K562 (cell line): ENCODE measurements around the gene PASD1. TPM values are rescaled to one million over a fixed set of nuclear protein-coding genes. Genes with fewer than 3 reads are reported as not detected.

Experiments
- AFF1 ChIP-seq, 2 experiments: fragments of 450-650 bp; IDR thresholded peaks; 2 replicates each; pipeline ENCODE4 v1.6.1; 2018; ENCODE audit warnings: mild to moderate bottlenecking in 2 of 2, low read depth in 1 of 2; ENCODE audit not compliant: partially characterized antibody in 2 of 2
- CREB5 ChIP-seq: fragments of 250-450 bp; sonication (Bioruptor Pico); IDR thresholded peaks from 2 replicates; pipeline ENCODE4 v1.5.0; 2020; ENCODE audit warnings: mild to moderate bottlenecking
- DEAF1 ChIP-seq: fragments of 450-650 bp; formaldehyde crosslinking; IDR thresholded peaks from 2 replicates; pipeline ENCODE4 v1.4.0; 2020; ENCODE audit warnings: mild to moderate bottlenecking, moderate library complexity
- DNMT1 ChIP-seq: fragments of 450-650 bp; IDR thresholded peaks from 2 replicates; pipeline ENCODE4 v1.6.1; 2016; ENCODE audit warnings: antibody characterized with exemption, mild to moderate bottlenecking
- ELF1 ChIP-seq: fragments of 200-800 bp; sonication (Bioruptor generic); IDR thresholded peaks from 2 replicates; pipeline ENCODE4 v1.6.1; 2016; ENCODE audit warnings: missing genetic modification characterization, missing compliant biosample characterization
- FOXP1 ChIP-seq: sonication (generic); formaldehyde crosslinking; IDR thresholded peaks from 2 replicates; pipeline ENCODE4 v1.8.0; 2022; ENCODE audit warnings: mild to moderate bottlenecking, missing genetic modification reagents
- GABPB2 ChIP-seq: fragments of 250-450 bp; sonication (Bioruptor Pico); conservative IDR thresholded peaks from 2 replicates; pipeline ENCODE4 v1.5.1; 2021; ENCODE audit warnings: mild to moderate bottlenecking
- MLLT1 ChIP-seq, 2 experiments: fragments of 450-650 bp; IDR thresholded peaks; 2 replicates each; pipeline ENCODE4 v1.6.1; 2016
- SIX5 ChIP-seq, 2 experiments: IDR thresholded peaks; 2 replicates each; pipeline ENCODE4 v1.6.1; 2011; ENCODE audit warnings: low read length in 2 of 2, borderline replicate concordance in 1 of 2, low read depth in 1 of 2, mild to moderate bottlenecking in 1 of 2, moderate library complexity in 1 of 2; ENCODE audit not compliant: insufficient read depth in 1 of 2
- SRF ChIP-seq, 2 experiments: fragments of 250-450, 450-650 bp in 1 of 2; sonication (Bioruptor Pico) in 1 of 2; sonication (generic) in 1 of 2; formaldehyde crosslinking; IDR thresholded peaks; 2 replicates each; pipeline versions ENCODE4 v1.5.0 to v1.5.1; 2020 to 2022; ENCODE audit warnings: mild to moderate bottlenecking in 1 of 2, missing genetic modification reagents in 1 of 2
- TRIM25 ChIP-seq: fragments of 450-650 bp; IDR thresholded peaks from 2 replicates; pipeline ENCODE4 v1.7.0; 2016; ENCODE audit warnings: borderline replicate concordance
- U2AF1 ChIP-seq: fragments of 200-400 bp; formaldehyde crosslinking; optimal IDR thresholded peaks from 2 replicates; pipeline ENCODE3; 2017; ENCODE audit warnings: mild to moderate bottlenecking, low read depth, low read length, moderate library complexity
- ZKSCAN1 ChIP-seq: fragments of 150-350 bp; IDR thresholded peaks from 2 replicates; pipeline ENCODE4 v1.6.1; 2016; ENCODE audit warnings: low read depth, low read length
- ZNF124 ChIP-seq: sonication (generic); formaldehyde crosslinking; IDR thresholded peaks from 2 replicates; pipeline ENCODE4 v1.8.1; 2022; ENCODE audit warnings: missing genetic modification reagents
- ZNF512 ChIP-seq: IDR thresholded peaks from 2 replicates; pipeline ENCODE4 v1.6.1; 2016; ENCODE audit warnings: missing genetic modification characterization, missing compliant biosample characterization
- polyA plus RNA-seq, 8 experiments: library from polyadenylated mRNA; depleted of rRNA in 4 of 8; stranded (reverse) in 5 of 8; unstranded in 3 of 8; fragments of >200 nt; fragmentation: Nextera tagmentation in 2 of 8; fragmentation: Illumina TruSeq in 1 of 8; extraction: Ambion mirVana in 2 of 8; extraction: Trizol in 1 of 8; gene quantifications; 2 replicates each; pipeline versions ENCODE4 v1.2.1 to v1.2.3, GENCODE V29; 2011 to 2014; ENCODE audit warnings: inconsistent platforms in 1 of 8, missing spikeins in 1 of 8
- total RNA-seq, 7 experiments: library from RNA; depleted of rRNA in 6 of 7; stranded (reverse); fragments of >200 nt in 6 of 7; fragmentation: Illumina TruSeq in 2 of 7; extraction: Trizol in 2 of 7; gene quantifications; 2 replicates each; pipeline versions ENCODE4 v1.2.1 to v1.2.3, GENCODE V29; 2011 to 2021; ENCODE audit warnings: low replicate concordance in 1 of 7

Gene PASD1
- total and polyA plus RNA-seq, 9 of the 15 experiments (the other 6 are each of a cell fraction or from before 2014, with no cell fraction given) = 1.7 to 12.8 (median 9.6) TPM

- TF ChIP-seq FOXP1 (CRISPR knock-in tag) (no peak), MLLT1 (IDR thresholded peaks at IDR 0.05) (no peak), ZNF512 (tag) (no peak), ZKSCAN1 (no peak), CREB5 (no peak), SIX5 (IDR thresholded peaks at IDR 0.05; ENCODE audit: borderline replicate concordance in 1 of 2, insufficient read depth in 1 of 2, low read depth in 1 of 2, low read length in 2 of 2) (no peak), ELF1 (tag) (no peak), ZNF124 (CRISPR knock-in tag) (no peak), DNMT1 (no peak), SRF (CRISPR knock-in tag; IDR thresholded peaks at IDR 0.05) (no peak), AFF1 (IDR thresholded peaks at IDR 0.05; ENCODE audit: low read depth in 1 of 2, partially characterized antibody in 2 of 2) (no peak), GABPB2 (CRISPR knock-in tag) (no peak), TRIM25 (no peak), DEAF1 (no peak), U2AF1 (no peak)
Measured at GRCh38 chrX:151633157-151633556, 69.7 kb downstream of the PASD1 start (continued).
